HG03575 (cell line): Measurements from ENCODE around the gene WSB2.
"Not testable (repeated sequence)": the region's sequence is repeated elsewhere in the genome, so short reads cannot be mapped to it uniquely, and the experiment has no call there.

Experiments
- ATAC-seq: cut with Tn5 transposase; IDR thresholded peaks from one replicate; pipeline ENCODE4 v1.9.1; 2021; ENCODE audit not compliant: unreplicated experiment, insufficient number of reproducible peaks, low FRiP score; ENCODE audit errors: extremely low read depth

WSB2 gene

DNA sequence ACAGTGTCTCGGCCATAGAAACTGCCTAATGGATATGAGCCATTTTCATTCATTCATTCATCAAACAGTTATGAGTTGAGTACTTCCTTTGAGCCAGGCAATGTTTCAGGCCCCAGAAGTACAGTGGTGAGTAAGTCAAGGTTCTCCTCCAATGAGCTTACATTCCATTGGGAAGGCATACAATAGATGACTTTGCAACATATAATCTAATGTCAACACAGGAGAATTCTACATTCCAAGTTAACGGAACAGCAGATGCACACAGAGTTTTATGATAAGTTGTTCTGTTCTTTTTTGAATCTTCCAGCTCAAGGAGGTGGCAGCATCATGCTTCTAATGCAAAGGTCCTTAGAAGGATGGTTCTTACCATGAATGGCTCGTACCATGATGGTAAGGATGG is 47.7 kb downstream of the WSB2 start:
- no peak for ATAC-seq

DNA sequence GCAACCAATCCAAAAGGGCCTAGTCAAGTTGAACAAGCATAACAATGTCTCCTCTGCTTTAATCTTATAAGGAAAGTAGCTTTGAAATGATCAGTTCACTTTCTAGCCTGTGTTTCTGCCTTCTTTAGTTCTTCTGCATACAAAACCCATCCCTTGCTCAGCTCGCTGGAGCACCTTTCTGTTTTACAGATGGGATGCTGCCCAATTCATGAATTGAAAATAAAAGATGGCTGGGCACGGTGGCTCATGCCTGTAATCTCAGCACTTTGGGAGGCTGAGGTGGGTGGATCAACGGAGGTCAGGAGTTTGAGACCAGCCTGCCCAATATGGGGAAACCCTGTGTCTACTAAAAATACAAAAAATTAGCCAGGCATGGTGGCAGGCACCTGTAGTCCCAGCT is 49.0 kb downstream of the WSB2 start:
- ATAC-seq: no peak

DNA sequence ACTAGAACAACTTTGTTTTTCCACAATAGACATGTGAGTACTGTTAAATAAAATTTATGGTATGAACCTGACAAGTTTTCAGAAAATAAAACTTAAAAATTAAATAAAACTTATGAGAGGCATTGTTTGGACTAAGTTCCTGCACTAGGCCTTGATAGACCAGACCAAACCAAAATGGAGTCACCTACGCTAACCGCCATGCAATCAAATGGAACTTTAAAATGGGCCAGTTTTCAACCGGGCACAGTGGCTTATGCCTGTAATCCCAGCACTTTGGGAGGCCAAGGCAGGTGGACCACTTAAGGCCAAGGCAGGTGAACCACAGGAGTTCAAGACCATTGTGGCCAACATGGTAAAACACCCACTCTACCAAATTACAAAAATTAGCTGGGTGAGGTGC is 49.6 kb downstream of the WSB2 start:
- no peak for ATAC-seq

DNA sequence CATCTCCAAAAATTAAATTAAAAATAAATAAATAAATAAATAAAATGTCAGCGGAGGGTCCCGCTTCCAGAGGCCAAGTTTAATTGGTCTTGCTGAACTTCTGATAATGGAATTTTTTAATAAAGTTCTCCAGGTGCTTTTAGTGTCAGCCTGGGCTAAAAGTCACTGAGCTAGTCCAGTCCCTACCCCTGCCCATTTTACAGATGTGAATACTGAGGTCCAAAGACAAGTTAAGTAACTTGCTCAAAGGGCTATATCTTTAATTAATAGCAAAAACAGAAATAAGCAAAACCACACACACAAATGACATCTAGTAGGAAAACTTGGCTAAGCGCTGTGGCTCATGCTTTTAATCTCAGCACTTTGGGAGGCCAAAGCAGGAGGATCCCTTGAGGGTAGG is 50.1 kb downstream of the WSB2 start:
- no peak for ATAC-seq

DNA sequence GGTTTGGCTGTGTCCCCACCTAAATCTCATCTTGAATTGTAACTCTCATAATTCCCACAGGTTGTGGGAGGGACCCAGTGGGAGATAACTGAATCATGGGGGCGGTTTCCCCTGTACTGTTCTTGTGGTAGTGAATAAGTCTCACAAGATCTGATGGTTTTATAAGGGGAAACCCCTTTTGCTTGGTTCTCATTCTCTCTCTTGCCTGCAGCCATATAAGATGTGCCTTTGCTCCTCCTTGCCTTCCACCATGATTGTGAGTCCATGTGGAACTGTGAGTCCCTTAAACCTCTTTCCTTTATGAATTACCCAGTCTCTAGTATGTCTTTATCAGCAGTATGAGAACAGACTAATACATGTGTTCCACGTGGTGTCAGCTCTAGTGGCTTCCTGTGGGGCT is 61.2 kb downstream of the WSB2 start:
- ATAC-seq: not testable (repeated sequence)

DNA sequence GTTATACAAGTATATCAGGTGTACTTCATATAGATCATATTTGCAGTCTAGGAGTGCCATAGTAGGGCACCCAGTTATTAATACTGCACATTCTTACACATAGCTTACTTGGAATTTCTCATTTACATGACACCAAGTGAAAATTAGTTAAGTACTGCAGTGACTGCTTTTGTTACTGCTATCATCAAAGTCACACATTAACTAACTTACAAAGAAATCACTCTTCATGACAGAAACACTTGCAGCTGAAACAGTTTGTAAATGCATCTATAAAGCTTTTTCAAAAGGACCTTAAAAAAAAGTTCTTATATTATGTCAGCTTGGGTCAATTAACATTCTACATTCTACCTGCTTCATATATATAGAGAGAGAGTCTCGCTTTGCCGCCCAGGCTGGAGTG is 62.3 kb downstream of the WSB2 start:
- ATAC-seq: no peak

DNA sequence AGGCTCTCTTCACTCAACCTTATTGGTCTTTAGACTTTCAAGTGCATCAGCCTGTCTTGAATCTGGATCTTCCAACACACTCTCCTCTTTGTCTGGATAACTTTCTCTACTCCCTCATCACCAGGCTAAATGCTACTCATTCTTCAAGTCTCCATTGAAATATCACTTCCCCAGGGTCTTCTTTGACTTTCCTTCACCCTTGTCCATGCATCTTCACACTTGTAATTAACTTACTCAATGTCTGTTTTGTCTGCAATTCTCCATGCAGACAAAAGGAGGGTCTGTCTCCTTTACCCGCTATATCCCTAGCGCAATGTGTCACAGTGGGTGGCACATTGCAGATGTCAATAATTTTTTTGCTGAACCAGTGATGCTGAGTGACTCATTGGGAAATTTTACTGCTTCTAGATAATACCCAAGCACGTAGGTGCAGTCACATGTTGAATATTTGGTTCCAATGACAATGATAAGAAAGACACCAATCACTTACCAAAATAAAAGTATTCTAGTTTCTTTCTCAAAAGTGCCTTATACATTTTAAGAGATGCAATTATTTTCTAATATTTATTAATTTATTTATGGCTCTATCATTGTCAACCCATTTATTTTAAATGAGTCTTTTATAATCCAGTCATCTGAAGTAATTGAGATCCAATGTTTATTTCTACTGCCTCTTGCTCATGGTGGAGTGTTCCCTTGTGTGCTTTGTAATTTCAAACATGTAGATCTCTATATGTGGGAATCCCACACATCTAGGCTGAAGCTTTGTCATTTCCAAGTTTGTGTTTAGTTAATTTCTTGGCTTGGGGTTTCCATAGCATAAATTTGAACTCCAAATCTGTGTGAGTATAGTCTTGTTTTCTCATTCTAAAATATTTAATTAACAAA is 66.2 kb downstream of the WSB2 start:
- ATAC-seq: no peak

DNA sequence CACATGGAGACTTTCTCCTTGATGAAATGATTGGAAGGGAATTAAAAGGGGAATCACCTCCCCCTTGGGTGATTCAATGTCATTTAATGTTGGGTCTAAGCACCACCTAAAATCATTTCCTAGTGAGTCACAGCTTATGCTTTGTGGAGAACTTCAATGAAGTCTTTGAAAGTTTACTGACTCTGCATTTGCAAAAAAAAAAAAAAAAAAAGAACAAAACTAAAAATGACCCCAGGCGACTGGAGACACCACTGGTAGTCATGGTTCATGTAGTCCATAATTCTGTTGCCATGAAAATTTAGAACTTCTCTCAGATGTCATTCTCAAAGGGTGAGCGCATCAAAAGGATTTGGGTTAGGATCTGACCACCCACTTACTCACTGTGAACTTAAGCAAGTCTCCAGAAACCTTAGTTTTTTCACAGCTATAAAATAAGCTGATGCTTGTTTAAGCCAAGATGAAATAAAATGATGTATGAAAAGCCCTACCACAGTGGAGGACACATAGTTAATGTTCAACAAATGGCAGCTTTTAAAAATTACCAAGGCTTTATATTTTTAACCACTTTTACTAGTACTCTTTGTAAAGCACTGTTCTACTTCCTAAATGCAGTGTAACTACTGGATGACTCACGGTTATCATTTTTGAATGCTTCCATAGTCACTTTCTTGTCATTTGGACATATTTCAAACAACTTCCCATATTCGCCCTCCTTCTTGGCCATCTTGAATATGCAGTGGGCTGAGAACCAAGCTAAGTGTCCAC is 74.1 kb downstream of the WSB2 start:
- no peak for ATAC-seq

DNA sequence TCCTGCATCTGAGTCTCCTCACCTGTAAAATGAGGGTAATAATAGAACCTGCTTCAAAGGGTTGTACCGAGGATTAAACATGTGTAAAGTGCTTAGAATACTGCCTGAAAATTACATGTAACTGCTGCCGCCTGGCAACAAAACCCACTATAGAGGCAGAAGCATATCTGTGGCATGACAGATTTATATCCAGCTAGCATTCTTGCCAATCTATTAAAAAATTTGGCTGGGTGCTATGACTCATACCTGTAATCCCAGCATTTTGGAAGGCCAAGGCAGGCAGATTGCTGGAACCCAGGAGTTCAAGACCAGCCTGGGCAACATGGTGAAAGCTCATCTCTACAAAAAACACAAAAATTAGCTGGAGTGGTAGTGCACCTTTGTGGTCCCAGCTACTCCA is 75.8 kb downstream of the WSB2 start:
- ATAC-seq: no peak
